ENCODE results near the gene GPC5.

GPC5 gene

DNA sequence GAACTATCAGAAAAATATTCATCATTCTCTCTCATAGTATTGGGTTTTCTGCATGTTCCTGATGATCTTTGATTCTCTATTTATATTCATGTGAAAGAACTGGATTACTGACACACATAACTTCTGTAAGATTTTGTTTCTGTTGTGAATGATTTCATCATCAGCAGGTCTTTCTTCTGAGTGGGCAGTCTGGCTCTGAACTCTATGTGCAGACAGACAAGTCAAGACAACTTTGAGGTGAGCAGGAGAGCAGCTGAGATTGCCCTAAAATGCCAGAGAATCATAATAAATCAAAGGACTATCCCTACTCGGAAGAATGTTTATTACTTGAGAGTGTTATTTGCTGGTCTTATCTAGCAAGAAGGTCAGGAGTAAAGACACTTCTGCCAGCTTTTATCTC is 1176.1 kb downstream of the GPC5 start:
- TF ChIP-seq, protein P1, sequence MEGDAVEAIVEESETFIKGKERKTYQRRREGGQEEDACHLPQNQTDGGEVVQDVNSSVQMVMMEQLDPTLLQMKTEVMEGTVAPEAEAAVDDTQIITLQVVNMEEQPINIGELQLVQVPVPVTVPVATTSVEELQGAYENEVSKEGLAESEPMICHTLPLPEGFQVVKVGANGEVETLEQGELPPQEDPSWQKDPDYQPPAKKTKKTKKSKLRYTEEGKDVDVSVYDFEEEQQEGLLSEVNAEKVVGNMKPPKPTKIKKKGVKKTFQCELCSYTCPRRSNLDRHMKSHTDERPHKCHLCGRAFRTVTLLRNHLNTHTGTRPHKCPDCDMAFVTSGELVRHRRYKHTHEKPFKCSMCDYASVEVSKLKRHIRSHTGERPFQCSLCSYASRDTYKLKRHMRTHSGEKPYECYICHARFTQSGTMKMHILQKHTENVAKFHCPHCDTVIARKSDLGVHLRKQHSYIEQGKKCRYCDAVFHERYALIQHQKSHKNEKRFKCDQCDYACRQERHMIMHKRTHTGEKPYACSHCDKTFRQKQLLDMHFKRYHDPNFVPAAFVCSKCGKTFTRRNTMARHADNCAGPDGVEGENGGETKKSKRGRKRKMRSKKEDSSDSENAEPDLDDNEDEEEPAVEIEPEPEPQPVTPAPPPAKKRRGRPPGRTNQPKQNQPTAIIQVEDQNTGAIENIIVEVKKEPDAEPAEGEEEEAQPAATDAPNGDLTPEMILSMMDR (IDR thresholded peaks at IDR 0.05; ENCODE audit: low read depth, low read length), result no peak
- no peak for DNase-seq (ENCODE audit: extremely low read depth, low read depth)

DNA sequence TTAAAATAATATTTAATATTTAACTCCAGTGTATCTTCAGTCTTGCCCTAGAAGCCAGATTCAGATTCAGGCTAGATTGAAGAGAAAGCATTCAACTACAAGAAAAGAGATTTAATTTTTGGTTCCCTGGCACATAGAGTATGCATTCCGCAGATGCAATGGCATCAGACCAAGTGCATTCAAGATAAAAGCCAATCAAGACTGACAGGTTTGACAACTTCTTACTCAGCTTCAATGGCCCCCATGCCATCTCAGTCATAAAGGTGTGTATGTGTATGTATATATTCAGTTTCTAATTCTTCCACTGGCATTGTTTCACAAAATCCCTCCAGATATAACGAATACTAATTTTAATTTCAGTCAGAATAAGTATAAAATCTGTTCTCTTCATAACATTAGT is 1177.4 kb downstream of the GPC5 start:
- TF ChIP-seq, protein P1 (IDR thresholded peaks at IDR 0.05; ENCODE audit: low read depth, low read length), result no peak
- no peak for DNase-seq (ENCODE audit: extremely low read depth, low read depth)

DNA sequence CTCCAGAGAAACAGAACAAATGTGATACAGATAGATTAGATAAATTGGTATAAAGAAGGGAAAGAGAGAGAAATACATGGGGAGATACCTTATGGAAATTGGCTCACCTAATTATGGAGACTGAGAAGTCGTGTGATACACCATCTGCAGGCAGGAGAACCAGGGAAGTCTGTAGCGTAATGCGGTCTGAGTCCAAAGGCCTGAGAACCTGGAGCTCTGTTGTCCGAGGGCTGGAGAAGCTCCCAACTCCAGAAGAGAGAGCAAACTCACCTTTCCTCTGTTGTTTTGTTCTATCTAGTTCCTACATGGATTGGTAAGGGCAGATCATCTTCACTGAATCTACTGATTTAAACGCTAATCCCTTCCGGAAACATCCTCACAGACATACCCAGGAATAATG is 1179.9 kb downstream of the GPC5 start:
- TF ChIP-seq, protein P1 (IDR thresholded peaks at IDR 0.05; ENCODE audit: low read depth, low read length), result no peak
- no peak for DNase-seq (ENCODE audit: extremely low read depth, low read depth)

DNA sequence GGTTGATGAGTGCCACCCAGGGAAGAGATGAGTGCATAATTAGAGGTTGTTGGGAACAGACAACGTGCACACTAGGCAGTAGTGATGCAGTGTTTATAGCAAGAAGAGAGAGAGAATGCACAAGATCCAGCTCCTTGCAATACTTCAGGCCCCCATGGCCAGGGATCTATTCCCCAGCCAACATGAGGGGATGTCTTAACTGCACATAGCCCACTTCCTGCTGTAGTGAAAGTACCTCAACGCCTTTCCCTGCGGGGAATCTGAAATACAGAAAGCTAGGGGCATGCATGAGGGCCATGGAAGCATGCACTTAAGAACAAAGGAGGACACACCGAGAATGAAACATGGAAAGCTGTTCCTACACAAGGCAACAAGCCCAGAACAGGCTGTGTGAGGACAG is 1191.5 kb downstream of the GPC5 start:
- no peak for DNase-seq (ENCODE audit: extremely low read depth, low read depth)
- TF ChIP-seq, protein P1 (IDR thresholded peaks at IDR 0.05; ENCODE audit: low read depth, low read length), result no peak

DNA sequence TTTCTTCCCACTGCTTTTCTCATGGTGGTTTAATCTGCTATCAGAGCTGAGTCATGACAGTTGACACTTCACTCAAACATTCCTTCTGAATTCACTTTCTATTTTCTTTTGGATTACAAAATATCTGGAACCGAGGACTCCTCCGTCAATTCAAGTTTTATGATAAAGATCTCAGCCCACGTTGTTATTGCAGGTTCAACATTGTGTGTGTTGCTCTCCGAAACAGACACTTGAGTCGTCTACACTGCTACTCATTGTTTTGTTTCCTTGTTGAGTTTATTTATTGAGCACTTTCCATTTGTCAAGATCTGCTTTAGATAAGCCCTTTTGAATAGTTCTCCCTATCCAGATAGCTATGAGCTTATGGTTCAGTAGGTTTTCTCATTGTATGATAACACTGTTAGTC is 1192.1 kb downstream of the GPC5 start:
- no peak for DNase-seq (ENCODE audit: extremely low read depth, low read depth)
- TF ChIP-seq, protein P1 (IDR thresholded peaks at IDR 0.05; ENCODE audit: low read depth, low read length), result no peak

DNA sequence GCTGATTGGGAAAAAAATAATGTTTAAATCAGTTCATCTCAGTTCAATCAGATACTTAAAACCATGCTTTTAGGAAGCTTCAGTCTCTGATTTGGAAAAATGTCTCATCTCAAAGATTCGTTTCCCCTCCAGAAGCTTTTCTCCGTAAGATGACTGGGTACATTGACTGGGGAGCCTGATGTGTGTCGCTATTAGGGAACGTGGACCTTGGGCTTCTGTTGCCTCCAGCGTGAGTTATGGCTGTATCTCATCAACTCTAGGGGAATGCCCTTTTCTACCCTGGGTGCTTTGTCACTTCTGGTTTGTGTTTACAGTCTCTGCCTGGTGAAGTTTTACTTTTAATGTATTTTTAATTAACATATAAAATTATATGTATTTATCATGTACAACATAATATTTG is 1192.7 kb downstream of the GPC5 start:
- DNase-seq (ENCODE audit: extremely low read depth, low read depth), result no peak

DNA sequence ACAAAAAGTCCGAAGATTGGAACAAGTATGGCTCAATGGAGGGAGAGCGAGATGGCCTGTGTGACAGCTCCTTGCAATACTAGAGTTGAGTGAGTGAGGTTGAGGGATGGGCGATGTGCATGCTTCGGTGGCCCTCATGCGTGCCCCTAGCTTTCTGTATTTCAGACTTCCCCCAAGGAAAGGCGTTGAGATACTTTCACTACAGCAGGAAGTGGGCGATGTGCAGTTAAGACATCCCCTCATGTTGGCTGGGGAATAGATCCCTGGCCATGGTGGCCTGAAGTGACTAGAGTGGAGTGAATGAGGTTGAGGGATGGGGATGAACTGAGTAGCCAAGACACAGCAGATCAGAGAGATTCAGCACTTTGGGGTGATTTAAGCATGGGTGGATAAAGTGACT is 1194.3 kb downstream of the GPC5 start:
- DNase-seq (ENCODE audit: extremely low read depth, low read depth), result no peak
- TF ChIP-seq, protein P1 (IDR thresholded peaks at IDR 0.05; ENCODE audit: low read depth, low read length), result no peak

More for the DNA sequence above, 1192.7 kb downstream of the GPC5 start:
- TF ChIP-seq, protein P1 (IDR thresholded peaks at IDR 0.05; ENCODE audit: low read depth, low read length), result no peak

Data from AG09319 (cell line).